NCI-H1092 (cell line): ENCODE measurements around the gene SH3BP5L.
"Not testable (repeated sequence)": the region's sequence is repeated elsewhere in the genome, so short reads cannot be mapped to it uniquely, and the experiment has no call there.

ENCODE experiments used
- DNase-seq: peaks from one replicate; lab custom pipeline; 2025; lab: John Stamatoyannopoulos, UW

SH3BP5L gene

DNA sequence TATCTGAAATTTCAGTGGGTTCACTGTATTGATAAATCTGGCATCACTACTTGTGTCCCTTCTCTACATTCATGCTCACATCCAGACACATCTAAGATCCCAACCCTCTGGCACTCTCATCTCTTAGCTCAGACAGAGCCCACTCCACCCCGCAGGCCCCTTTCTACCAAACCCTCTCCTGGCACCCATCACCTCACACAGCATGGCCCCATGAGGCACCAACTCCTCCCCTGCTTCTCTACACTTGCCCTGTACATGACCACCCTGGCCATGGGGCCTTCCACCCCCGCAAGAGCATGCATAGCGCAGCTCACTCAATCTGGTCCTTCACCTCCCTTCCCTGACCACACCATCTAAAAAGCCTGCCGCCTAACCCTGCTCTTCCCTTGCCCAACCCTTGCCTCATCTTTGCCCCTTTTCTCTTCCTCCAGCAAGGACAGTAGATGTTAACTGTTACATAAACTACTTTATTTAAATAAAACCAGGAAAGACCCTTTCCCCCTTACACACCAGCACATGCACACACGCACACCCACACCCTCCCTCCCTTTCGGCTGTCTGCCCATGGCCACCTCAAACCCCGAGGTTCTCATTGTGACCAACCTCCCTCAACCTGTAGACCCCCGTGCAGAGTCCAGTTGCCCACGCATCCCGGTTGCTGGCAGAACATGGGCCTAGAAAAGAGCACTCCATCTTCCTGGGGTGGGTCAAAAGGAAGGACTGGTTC is 15.6 kb downstream of the SH3BP5L start:
- no peak for DNase-seq

DNA sequence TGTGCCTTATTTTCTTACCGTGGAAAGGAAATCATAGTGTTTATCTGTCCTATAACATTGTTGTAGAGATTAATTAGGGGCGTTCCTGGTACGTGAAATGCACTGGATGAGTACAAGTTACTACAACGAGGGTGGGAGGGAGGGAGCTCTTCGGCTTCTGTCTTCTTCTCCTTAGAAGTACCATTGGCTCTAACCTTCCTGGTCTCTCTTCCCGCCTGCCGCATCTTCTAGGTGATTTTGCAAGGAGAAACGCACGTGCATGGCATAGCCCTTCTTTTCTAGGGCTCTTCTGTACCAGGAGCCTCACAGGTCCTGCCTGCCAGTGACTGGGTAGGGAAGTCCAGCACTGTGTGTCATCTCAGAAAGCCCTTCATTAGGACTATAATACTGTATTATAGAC is 16.8 kb downstream of the SH3BP5L start:
- no peak for DNase-seq

- peak; percentile 57 for DNase-seq
Observed at GRCh38 chr1:248807067-248807737, 18.5 kb downstream of the SH3BP5L start.

GRCh38 chr1:248805876-248806275 is 19.8 kb downstream of the SH3BP5L start:
- no peak for DNase-seq

DNA sequence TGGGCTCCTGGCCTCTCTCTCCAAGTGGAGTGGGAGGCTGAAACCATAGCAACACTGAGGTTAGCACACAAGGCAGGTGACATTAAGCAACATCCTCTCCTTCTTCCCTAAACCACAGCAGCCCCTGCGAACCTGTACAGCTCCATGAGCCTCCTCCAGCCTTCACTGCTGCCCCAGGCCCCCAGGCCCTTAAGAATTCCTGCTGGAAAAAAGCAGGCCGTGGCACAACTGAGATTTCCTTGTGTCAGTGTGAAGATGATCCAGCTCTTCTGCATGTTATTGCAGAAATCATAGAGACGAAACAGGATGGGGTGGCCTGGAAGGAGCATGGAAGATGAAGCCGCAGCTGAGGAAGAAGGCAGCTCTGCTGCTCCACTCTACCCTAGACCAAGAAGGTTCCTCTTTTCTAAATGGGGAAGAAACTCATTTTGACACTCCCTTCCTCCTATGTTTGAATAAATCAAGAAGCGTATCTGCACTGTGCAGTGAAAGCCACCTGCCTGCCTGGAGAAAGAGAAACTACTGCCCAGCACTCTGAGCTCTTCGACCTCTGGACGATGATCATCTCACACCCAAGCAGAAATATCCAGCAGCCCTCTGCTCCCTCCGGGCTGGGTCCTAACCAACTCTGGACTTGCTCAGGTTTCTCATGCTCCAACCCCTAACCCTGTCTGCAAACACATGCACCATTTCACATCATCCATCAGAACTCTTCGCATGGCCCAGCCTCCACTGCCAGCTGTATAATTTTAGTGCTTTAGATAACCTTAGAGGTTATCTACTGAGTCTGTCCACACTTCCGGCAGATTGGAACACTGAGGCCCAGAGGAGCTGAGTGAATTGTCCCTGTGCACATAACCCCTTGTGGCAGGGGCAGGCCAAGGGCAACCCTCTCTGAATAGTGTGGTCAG is 20.7 kb downstream of the SH3BP5L start:
- DNase-seq = no peak

GRCh38 chr1:248803501-248803900 is 22.2 kb downstream of the SH3BP5L start:
- not testable (repeated sequence) for DNase-seq

DNA sequence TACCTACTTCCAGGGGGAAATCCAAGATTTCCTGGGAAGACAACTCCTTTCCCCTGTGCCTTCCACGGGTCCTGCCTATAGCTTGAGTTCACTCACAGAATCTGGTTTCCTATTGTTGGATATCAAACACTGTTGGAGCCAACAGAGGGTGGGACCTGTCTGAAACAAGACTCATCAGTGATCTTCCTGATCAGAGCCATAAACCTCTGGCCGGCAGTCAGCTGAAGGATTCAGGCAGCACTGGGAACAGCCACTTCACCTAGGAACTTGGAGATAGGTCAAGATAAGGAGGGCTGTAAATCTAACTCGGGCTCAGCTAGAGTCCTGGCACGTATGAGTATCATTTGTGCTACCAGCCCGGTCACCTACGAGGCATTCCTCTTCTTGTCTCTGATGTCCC is 23.3 kb downstream of the SH3BP5L start:
- no peak for DNase-seq

DNA sequence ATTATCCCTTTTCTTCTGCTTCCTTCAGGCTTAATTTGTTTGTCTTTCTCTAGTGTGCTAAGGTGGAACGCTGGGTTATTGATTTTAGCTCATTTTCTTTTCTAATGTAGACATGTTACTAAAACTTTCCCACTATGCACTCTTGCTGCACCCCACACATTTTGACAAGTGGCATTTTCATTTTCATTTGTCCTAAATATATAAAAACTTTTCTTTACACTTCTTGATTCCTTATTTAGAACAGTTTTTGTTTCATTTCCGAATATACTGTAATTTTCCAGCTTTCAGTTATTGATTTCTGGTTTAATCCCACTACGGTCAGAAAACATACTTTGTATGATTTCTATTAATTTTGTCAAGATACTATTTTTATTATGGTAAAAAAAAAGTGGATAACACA is 25.3 kb downstream of the SH3BP5L start:
- no peak for DNase-seq

DNA sequence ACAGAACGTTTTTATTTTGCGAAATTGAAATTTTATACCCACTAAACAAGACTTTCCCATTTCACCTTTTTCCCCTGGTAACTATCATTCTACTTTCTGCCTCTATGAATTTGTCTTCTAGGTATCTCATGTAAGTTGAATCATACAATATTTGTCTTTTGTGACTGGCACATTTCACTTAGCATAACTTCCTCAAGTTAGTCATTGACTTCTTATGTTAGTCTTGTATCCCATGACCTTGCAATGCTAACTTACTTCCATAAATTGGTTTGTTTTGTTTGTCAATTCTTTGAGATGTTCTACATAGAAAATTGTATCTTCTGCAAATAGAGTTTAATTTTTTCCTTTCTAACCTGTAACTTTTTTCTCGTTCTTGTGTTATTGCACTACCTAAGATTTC is 26.9 kb downstream of the SH3BP5L start:
- no peak for DNase-seq

DNA sequence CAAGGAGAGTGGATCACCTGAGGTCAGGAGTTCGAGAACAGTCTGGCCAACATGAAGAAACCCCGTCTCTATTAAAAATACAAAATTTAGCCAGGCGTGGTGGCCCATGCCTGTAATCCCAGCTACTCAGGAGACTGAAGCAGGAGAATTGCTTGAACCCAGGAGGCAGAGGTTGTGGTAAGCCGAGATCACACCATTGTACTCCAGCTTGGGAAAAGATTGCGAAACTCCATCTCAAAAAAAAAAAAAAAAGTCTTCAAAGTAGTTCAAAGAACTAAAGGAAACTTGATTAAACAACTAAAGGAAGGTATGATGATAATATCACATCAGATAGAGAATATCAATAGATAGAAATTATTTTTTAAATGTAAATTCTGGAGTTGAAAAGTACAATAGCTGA is 31.1 kb downstream of the SH3BP5L start:
- DNase-seq = not testable (repeated sequence)

- no peak for DNase-seq
Observed at GRCh38 chr1:248793592-248793991, 32.1 kb downstream of the SH3BP5L start.

DNA sequence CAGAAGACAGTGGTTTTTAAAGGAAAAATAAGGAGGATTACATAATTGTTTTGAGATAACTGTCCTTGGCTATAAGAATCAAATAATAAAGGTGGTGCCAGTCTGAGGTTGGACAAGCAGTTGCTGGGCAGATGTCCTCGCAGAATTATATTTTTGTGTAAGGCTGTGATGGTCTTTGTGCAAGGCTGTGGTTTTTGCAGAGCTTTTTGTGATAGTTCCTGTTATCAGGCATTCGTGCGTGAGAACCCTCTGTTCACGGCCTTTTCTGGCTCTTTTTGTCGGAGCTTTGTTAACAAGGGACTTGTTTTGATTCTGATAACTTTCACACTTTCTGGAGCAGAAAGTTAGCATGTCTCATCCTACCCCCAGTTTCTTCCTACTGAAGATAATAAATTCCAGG is 33.4 kb downstream of the SH3BP5L start:
- DNase-seq = no peak

DNA sequence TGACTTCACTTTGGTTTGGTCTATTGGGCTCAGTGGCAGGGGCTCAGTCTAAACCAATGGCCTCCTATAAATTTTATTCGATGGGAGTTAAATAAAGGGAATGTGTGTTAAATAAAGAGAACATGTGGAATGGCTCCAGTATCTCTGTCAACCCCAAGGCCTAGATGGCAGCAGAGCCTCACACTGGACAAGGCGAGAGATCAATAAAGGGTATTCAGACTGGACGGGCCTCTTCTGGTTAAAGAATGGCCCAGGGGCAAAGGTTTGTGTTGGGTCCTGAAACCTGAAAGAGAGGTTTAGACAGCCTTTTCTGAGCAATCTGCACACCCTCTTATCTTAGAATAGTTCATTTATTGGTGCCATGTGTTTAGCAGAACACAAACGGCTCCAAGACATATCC is 34.7 kb downstream of the SH3BP5L start:
- no peak for DNase-seq

DNA sequence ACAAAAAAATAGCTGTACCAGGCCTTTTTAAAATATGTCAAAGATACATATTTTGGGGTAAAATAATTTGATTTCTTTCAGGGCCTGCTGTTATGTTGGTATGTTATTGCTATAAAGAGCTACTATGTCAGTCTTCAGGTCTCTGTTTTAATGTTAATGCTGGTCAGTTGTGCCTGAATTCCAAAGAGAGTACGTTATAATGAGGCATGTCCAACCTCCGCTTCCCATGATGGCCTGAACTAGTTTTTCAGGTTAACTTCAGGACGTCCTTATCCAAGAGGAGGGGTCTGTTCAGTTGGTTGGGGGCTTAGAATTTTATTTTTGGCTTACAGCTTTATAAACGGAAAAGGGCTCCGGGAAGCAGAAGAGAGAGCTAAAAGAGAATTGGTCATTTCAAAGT is 35.3 kb downstream of the SH3BP5L start:
- no peak for DNase-seq

DNA sequence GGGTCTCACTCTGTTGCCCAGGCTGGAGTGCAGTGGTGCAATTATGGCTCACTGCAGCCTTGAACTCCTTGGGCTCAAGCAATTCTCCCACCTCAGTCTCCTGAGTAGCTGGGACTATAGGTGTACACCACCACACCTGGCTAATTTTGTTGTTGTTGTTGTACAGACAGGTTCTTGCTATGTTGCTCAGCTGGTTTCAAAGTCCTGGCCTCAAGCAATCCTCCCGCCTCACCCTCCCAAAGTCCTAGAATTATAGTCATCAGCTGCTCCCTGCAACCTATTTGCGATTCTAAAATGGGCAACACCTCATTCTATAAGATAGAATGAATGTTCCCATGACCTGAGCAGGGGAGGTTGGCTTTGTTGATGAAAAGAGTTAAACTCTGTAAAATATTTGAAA is 36.4 kb downstream of the SH3BP5L start:
- not testable (repeated sequence) for DNase-seq

DNA sequence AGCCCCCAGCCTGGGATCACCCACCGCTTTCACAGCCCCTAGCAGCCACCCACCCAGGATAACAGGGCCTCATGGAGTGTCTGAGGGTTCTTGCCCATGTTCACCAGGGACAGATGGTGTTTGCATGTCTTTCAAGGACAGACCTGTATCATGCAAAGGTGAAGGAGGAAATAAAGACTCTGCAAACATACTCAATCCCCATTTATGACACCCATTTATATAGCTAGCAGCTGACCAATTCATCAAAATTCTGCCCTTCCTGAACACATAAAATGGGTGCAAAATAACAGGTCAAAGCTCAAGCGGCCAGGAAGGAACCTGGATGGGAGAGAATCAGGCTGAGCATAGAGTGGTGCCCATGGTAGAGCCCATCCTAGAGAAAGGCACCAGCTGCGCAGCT is 37.4 kb downstream of the SH3BP5L start:
- DNase-seq = no peak

GRCh38 chr1:248787430-248787829 is 38.3 kb downstream of the SH3BP5L start:
- DNase-seq = no peak

DNA sequence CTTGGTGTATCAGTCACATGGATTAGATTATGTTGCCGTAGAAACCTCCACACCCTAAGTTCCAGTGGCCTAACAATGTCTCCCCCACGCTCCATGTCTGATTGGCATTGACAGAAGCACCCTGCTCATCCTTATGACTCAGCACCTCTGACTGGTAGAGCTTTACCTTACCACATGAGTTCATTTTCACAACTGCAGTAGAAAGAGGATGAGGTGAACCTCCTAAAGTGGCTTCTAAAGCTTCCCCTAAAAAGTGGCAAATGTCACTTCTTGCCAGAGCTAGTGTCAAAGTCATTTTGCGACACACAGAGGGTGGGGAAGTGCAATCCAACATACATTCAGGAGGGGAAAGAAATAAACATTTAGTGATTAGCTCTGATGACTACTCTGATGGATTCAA is 39.6 kb downstream of the SH3BP5L start:
- DNase-seq = no peak

GRCh38 chr1:248783367-248783766 is 42.3 kb downstream of the SH3BP5L start:
- DNase-seq = no peak

DNA sequence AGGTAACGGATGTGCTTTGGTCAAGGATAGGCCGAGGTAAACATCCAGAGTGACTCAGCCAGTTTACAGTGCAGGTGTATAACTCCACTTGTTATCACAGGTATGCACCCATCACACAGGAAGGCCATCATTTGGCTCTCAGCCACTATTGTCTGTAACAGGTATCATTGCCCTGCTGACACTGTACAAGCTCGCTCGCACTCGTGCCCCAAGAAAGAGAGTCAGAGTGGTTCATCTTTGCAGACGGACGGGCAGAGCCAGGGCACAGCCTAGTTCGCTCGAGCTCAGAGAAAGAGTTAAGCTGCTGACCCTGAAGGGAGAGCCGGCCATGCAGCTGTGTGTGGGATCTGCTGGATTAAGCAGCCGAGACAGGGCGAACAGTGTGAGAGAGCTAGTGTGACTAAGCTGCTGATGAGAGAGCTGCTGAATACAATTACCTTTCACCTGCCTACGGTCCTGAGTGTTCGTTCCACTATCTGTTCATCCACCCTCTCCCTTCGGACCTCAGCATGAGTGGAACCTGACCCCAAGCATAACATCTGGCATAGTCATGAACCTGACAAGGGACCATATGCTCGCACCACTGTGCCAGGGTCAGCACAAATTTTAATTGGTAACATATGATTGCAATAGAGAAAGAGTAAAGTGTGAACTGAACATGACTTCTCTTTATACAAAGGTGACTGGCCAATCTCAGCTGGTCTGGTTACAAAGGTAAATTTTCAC is 43.1 kb downstream of the SH3BP5L start:
- DNase-seq = no peak

GRCh38 chr1:248779350-248779749 is 46.4 kb downstream of the SH3BP5L start:
- DNase-seq = no peak

GRCh38 chr1:248778906-248779305 is 46.8 kb downstream of the SH3BP5L start:
- DNase-seq = no peak
